ENCODE data around the gene GPR143. TPM values are rescaled to one million over a fixed set of nuclear protein-coding genes. Genes with fewer than 3 reads are reported as not detected.

Gene GPR143
- total RNA-seq, 1 donor from 2014 or later = 2.4 TPM

DNA sequence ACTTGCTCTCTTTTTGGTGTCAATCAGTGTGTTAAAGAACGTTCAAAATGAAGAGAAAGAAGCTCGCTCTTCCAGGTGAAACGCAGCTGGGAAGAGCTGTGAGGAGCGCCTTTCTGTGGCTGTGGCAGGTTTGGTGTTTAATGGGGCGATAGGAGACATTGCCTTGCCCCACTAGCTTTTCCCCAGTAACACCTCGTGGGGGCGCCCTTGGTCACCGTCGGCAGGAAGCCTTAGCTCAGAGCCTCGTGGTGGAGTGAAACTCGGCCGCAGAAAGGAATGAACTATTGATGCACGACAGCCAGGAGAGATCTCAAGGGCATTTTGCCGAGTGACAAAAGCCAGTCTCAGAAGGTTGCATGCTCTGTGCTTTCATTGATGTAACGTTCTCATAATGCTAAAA, 65.1 kb downstream of the GPR143 start:
- no peaks in the 10 kb centered on the region for H3K4me1 Mint-ChIP-seq
- peaks cover 53% of the 10 kb centered on the region for H3K36me3 Mint-ChIP-seq (ENCODE audit: low read depth)
- H3K27me3 Mint-ChIP-seq (ENCODE audit: low read depth) = no peaks in the 10 kb centered on the region
- no peak overlapping the region for H3K27ac Mint-ChIP-seq (ENCODE audit: unreplicated experiment)
- peaks cover 6% of the 10 kb centered on the region for H3K9me3 Mint-ChIP-seq
- no peak overlapping the region for H3K4me3 Mint-ChIP-seq
- no peak for TF ChIP-seq CTCF (conservative IDR thresholded peaks at IDR 0.05)
- no peak for DNase-seq (ENCODE audit: low read depth, low spot score)

DNA sequence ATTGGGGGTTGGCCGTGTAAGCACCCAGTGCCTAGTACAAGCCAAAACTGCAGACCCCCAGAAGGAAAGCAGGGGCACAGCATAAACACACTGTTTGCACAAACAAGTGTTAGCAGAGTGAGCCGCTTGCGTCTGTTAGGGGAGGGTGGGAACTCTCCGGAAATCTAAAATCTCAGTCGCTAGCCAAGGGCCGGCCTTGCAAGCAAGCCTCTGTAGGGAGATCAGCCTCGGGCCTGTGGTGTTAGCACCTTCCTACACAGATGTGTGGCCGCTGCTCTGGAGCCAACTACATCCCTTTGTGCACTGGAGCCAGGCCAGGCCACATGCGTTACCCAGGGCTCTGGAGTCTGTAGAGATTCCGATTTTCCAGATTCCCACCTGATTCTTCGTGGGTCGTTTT, 67.1 kb downstream of the GPR143 start:
- peaks cover 6% of the 10 kb centered on the region for H3K9me3 Mint-ChIP-seq
- no peak for DNase-seq (ENCODE audit: low read depth, low spot score)
- H3K4me3 Mint-ChIP-seq = no peak overlapping the region
- H3K4me1 Mint-ChIP-seq = no peaks in the 10 kb centered on the region
- peaks cover 44% of the 10 kb centered on the region for H3K36me3 Mint-ChIP-seq (ENCODE audit: low read depth)
- no peak for TF ChIP-seq CTCF (conservative IDR thresholded peaks at IDR 0.05)
- H3K27me3 Mint-ChIP-seq (ENCODE audit: low read depth) = no peaks in the 10 kb centered on the region
- H3K27ac Mint-ChIP-seq (ENCODE audit: unreplicated experiment) = no peak overlapping the region

- H3K36me3 Mint-ChIP-seq (ENCODE audit: low read depth) = peaks cover 31% of the 10 kb centered on the region
- no peak for DNase-seq (ENCODE audit: low read depth, low spot score)
- H3K9me3 Mint-ChIP-seq = peaks cover 2% of the 10 kb centered on the region
- H3K4me1 Mint-ChIP-seq = no peaks in the 10 kb centered on the region
- no peak for TF ChIP-seq CTCF (conservative IDR thresholded peaks at IDR 0.05)
- no peak overlapping the region for H3K4me3 Mint-ChIP-seq
- no peaks in the 10 kb centered on the region for H3K27me3 Mint-ChIP-seq (ENCODE audit: low read depth)
- no peak overlapping the region for H3K27ac Mint-ChIP-seq (ENCODE audit: unreplicated experiment)
These were observed 72.2 kb downstream of the GPR143 start for GRCh38 chrX:9693307-9694001.

GRCh38 chrX:9690046-9690445, 75.6 kb downstream of the GPR143 start:
- Mint-ChIP-seq H3K27ac (ENCODE audit: unreplicated experiment) (no peak overlapping the region), H3K27me3 (ENCODE audit: low read depth) (no peaks in the 10 kb centered on the region), H3K36me3 (ENCODE audit: low read depth) (peaks cover 25% of the 10 kb centered on the region), H3K4me3 (no peak overlapping the region), H3K9me3 (peaks cover 4% of the 10 kb centered on the region), H3K4me1 (no peaks in the 10 kb centered on the region)
- no peak for TF ChIP-seq CTCF (conservative IDR thresholded peaks at IDR 0.05)
- DNase-seq (ENCODE audit: low read depth, low spot score) = no peak

DNA sequence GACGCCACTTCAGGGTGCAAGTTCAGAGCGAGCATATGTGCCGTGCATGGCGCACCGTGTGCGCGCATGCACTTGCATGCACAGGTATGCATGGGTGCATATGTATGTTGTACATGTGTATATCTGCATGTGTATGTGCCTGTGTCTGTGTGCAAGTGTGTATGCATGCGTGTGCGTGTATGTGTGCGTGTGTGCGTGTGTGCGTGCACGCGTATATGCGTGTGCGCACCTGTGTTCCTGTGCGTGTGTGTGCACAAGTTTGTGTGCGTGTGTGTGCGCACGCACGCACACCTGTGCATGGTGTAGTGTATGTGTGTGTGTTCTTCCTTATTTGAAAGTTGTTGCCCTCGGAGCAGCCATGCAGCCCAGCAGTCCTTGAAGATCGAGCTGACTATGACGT, 76.8 kb downstream of the GPR143 start:
- no peak for DNase-seq (ENCODE audit: low read depth, low spot score)
- no peak overlapping the region for H3K27ac Mint-ChIP-seq (ENCODE audit: unreplicated experiment)
- peaks cover 4% of the 10 kb centered on the region for H3K9me3 Mint-ChIP-seq
- H3K4me3 Mint-ChIP-seq = no peak overlapping the region
- no peaks in the 10 kb centered on the region for H3K4me1 Mint-ChIP-seq
- H3K36me3 Mint-ChIP-seq (ENCODE audit: low read depth) = peaks cover 25% of the 10 kb centered on the region
- TF ChIP-seq CTCF (conservative IDR thresholded peaks at IDR 0.05) = no peak
- H3K27me3 Mint-ChIP-seq (ENCODE audit: low read depth) = no peaks in the 10 kb centered on the region
